GDM1 (cell line): ENCODE results near the gene TFR2.
A peak's percentile ranks its signal among the peaks of the same experiment; 100 is the strongest.
"Not testable (repeated sequence)": the region's sequence is repeated elsewhere in the genome, so short reads cannot be mapped to it uniquely, and the experiment has no call there.

Experiments
- DNase-seq: peaks from one replicate; lab custom pipeline; 2025; lab: John Stamatoyannopoulos, UW

The TFR2 gene

GRCh38 chr7:100678291-100678984 is 37.1 kb upstream of the TFR2 start:
- no peak for DNase-seq

- DNase-seq: no peak
Observed at GRCh38 chr7:100677308-100678267, 36.2 kb upstream of the TFR2 start.

GRCh38 chr7:100676501-100677306 is 35.4 kb upstream of the TFR2 start:
- DNase-seq: no peak

- no peak for DNase-seq
Observed at GRCh38 chr7:100675581-100676350, 34.4 kb upstream of the TFR2 start.

GRCh38 chr7:100675105-100675451 is 33.7 kb upstream of the TFR2 start:
- no peak for DNase-seq

GRCh38 chr7:100674411-100675104 is 33.2 kb upstream of the TFR2 start:
- DNase-seq: no peak

- DNase-seq: no peak
Observed at GRCh38 chr7:100673942-100674410, 32.6 kb upstream of the TFR2 start.

GRCh38 chr7:100673302-100673941 is 32.1 kb upstream of the TFR2 start, which contains the start of gene GNB2:
Gene GNB2 (plus strand): TSS chr7:100673740. CDS start chr7:100676266, 2,526 bp downstream.
- DNase-seq: peak; percentile 99

GRCh38 chr7:100671353-100672327 is 30.3 kb upstream of the TFR2 start:
- no peak for DNase-seq

GRCh38 chr7:100670074-100670473 is 28.7 kb upstream of the TFR2 start:
- DNase-seq: no peak

- DNase-seq: not testable (repeated sequence)
Observed at GRCh38 chr7:100669106-100669505, 27.8 kb upstream of the TFR2 start.

- no peak for DNase-seq
Observed at GRCh38 chr7:100668069-100668449, 26.7 kb upstream of the TFR2 start.

GRCh38 chr7:100667331-100668068 is 26.1 kb upstream of the TFR2 start:
- no peak for DNase-seq

- no peak for DNase-seq
Observed at GRCh38 chr7:100665168-100665726, 23.9 kb upstream of the TFR2 start.

- not testable (repeated sequence) for DNase-seq
Observed at GRCh38 chr7:100662194-100662776, 20.9 kb upstream of the TFR2 start.

- peak; percentile 71 for DNase-seq
Observed at GRCh38 chr7:100655908-100656674, 14.7 kb upstream of the TFR2 start, which contains the start of gene ACTL6B. Gene ACTL6B (minus strand): TSS chr7:100656448. CDS start chr7:100656354, 94 bp downstream.
